LHCN-M2 (cell line): ENCODE data around the gene ATXN2. TPM values are rescaled to one million over a fixed set of nuclear protein-coding genes. Genes with fewer than 3 reads are reported as not detected.
A peak's percentile ranks its signal among the peaks of the same experiment; 100 is the strongest.
"Not testable (repeated sequence)": the region's sequence is repeated elsewhere in the genome, so short reads cannot be mapped to it uniquely, and the experiment has no call there.

ENCODE experiments used
- DNase-seq: peaks from one replicate; pipeline ENCODE4 v3.0.0-alpha.2; 2012; ENCODE audit warnings: low read depth
- total RNA-seq: library from RNA; depleted of rRNA; stranded (reverse); fragments of >200 nt; gene quantifications from 2 replicates; pipeline ENCODE4 v1.2.3, GENCODE V29; 2014; rRNA removed

The ATXN2 gene
- total RNA-seq, 1 experiment from 2014 or later = 21.5 TPM

GRCh38 chr12:111405149-111405858 is 193.8 kb downstream of the ATXN2 start:
- DNase-seq = peak; percentile 87

- DNase-seq = no peak
Measured at GRCh38 chr12:111404362-111405148, 194.6 kb downstream of the ATXN2 start.

GRCh38 chr12:111402490-111402824 is 196.7 kb downstream of the ATXN2 start:
- DNase-seq = not testable (repeated sequence)

Other genes starting within 250 kb of the ATXN2 start
- 14.5 and 19.7 TPM in 2 replicates for gene PHETA1, start 230.2 kb downstream of the ATXN2 start, total RNA-seq
- 120 and 124 TPM in 2 replicates for gene SH2B3, start 193.4 kb downstream of the ATXN2 start, total RNA-seq
- 18.5 and 19.5 TPM in 2 replicates for gene BRAP, start 86.6 kb upstream of the ATXN2 start, total RNA-seq
- gene ACAD10, start 86.7 kb upstream of the ATXN2 start, total RNA-seq = 9.3 and 11.8 TPM in 2 replicates
- gene ALDH2, start 167.6 kb upstream of the ATXN2 start, total RNA-seq = 4.5 and 5.8 TPM in 2 replicates
- 56.4 and 75.9 TPM in 2 replicates for gene MAPKAPK5, start 242.9 kb upstream of the ATXN2 start, total RNA-seq